Chondrocyte (in vitro differentiated cells): ENCODE data around the gene MMP25. TPM values are rescaled to one million over a fixed set of nuclear protein-coding genes. Genes with fewer than 3 reads are reported as not detected.
A peak's percentile ranks its signal among the peaks of the same experiment; 100 is the strongest.

Source experiments
- DNase-seq: peaks from one replicate; pipeline ENCODE4 v3.0.0; 2021; ENCODE audit warnings: mixed read lengths, low spot score
- H3K27ac Mint-ChIP-seq: one replicate; pipeline ENCODE4 v1.8.0; 2021; ENCODE audit warnings: mild to moderate bottlenecking, moderate library complexity, mixed read lengths; ENCODE audit not compliant: unreplicated experiment
- H3K27me3 Mint-ChIP-seq: 2 replicates; pipeline ENCODE4 v1.8.0; 2021; ENCODE audit warnings: low read depth, mixed read lengths
- H3K36me3 Mint-ChIP-seq: 2 replicates; pipeline ENCODE4 v1.8.0; 2021; ENCODE audit warnings: low read depth, mixed read lengths
- H3K4me1 Mint-ChIP-seq: 2 replicates; pipeline ENCODE4 v1.8.0; 2021; ENCODE audit warnings: low read depth, mild to moderate bottlenecking, mixed read lengths
- H3K4me3 Mint-ChIP-seq: one replicate; pipeline ENCODE4 v1.8.0; 2021; ENCODE audit warnings: mild to moderate bottlenecking, moderate library complexity, mixed read lengths; ENCODE audit not compliant: unreplicated experiment
- H3K9me3 Mint-ChIP-seq: 2 replicates; pipeline ENCODE4 v1.8.0; 2021; ENCODE audit warnings: low read depth, mixed read lengths
- CTCF ChIP-seq: fragments of 200-600 bp; sonication (generic); IDR thresholded peaks from 2 replicates; pipeline ENCODE4 v1.5.0; 2021; ENCODE audit warnings: antibody characterized with exemption, mild to moderate bottlenecking, moderate library complexity
- total RNA-seq: library from RNA; stranded (reverse); gene quantifications from 3 replicates; pipeline ENCODE4 v1.2.1, GENCODE V29; 2021

Gene MMP25
- total RNA-seq, 1 donor from 2014 or later, result not detected

GRCh38 chr16:3022684-3023414 is 23.5 kb upstream of the MMP25 start:
- Mint-ChIP-seq H3K36me3 (peaks cover 18% of the 10 kb centered on the region), H3K27me3 (no peaks in the 10 kb centered on the region), H3K27ac (peak overlapping the region; percentile 99), H3K4me1 (peaks cover 29% of the 10 kb centered on the region), H3K9me3 (no peaks in the 10 kb centered on the region), H3K4me3 (peak overlapping the region; percentile 91)
- no peak for DNase-seq
- no peak for TF ChIP-seq CTCF

DNA sequence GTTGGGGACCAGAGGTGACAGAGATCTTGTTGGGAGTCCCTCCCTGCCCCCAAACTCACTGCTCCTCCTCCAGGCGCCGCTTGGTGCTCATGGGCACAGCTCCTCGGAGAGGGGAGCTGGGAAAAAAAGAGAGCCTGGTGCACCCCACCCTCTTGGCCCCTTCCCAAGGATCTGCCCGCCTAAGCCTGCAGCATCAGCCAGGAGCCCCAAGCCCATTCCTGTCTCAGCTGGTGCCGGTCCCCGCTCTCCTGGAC is 23.0 kb upstream of the MMP25 start:
- Mint-ChIP-seq H3K4me3 (peak overlapping the region; percentile 91), H3K36me3 (peaks cover 18% of the 10 kb centered on the region), H3K4me1 (peaks cover 29% of the 10 kb centered on the region), H3K27me3 (no peaks in the 10 kb centered on the region), H3K9me3 (no peaks in the 10 kb centered on the region), H3K27ac (peak overlapping the region; percentile 99)
- peak; percentile 80 for DNase-seq
- no peak for TF ChIP-seq CTCF

- H3K4me3 Mint-ChIP-seq, result peak within 1 kb of the TSS; percentile 91
- DNase-seq, result peak; percentile 99
- no peaks in the 10 kb centered on the region for H3K27me3 Mint-ChIP-seq
- H3K27ac Mint-ChIP-seq, result peak within 1 kb of the TSS; percentile 99
- peaks cover 18% of the 10 kb centered on the region for H3K36me3 Mint-ChIP-seq
- no peak for TF ChIP-seq CTCF
- H3K4me1 Mint-ChIP-seq, result peaks cover 29% of the 10 kb centered on the region
- H3K9me3 Mint-ChIP-seq, result no peaks in the 10 kb centered on the region
These were observed 22.5 kb upstream of the MMP25 start, which contains the start of the genes HCFC1R1 and THOC6 for GRCh38 chr16:3023669-3024478. HCFC1R1 (minus strand) TSS chr16:3023942; CDS start chr16:3023941, 1 bp downstream. THOC6 (plus strand) TSS chr16:3024035; CDS start chr16:3024327, 292 bp downstream.

- no peak overlapping the region for H3K27ac Mint-ChIP-seq
- peaks cover 18% of the 10 kb centered on the region for H3K36me3 Mint-ChIP-seq
- no peaks in the 10 kb centered on the region for H3K27me3 Mint-ChIP-seq
These were observed 21.0 kb upstream of the MMP25 start for GRCh38 chr16:3025032-3026002.

More at GRCh38 chr16:3025032-3026002, 21.0 kb upstream of the MMP25 start:
- no peak for TF ChIP-seq CTCF
- Mint-ChIP-seq H3K4me3 (peak overlapping the region; percentile 12), H3K9me3 (no peaks in the 10 kb centered on the region), H3K4me1 (peaks cover 25% of the 10 kb centered on the region)
- DNase-seq, result no peak
